Measurements from ENCODE around the gene ASAP2.

- TF ChIP-seq SPI1 (IDR thresholded peaks at IDR 0.05; ENCODE audit: borderline replicate concordance, low read depth) (no peak), CTCF (IDR thresholded peaks at IDR 0.05; ENCODE audit: insufficient read depth, low read length) (no peak), POLR2AphosphoS5 (IDR thresholded peaks at IDR 0.05; ENCODE audit: low read depth) (no peak), GABPA (IDR thresholded peaks at IDR 0.05; ENCODE audit: low read depth) (no peak)
These were observed 102.5 kb downstream of the ASAP2 start for GRCh38 chr2:9309147-9309546.
